C1 segment of cervical spinal cord (tissue), 14 donors: ENCODE data around the gene PAN3.
"Not testable (repeated sequence)": the region's sequence is repeated elsewhere in the genome, so short reads cannot be mapped to it uniquely, and the experiment has no call there.

ENCODE experiments used
- DNase-seq, 14 donors: peaks; one replicate each; lab custom pipeline; 2025; lab: John Stamatoyannopoulos, UW

The PAN3 gene

GRCh38 chr13:28131646-28132045 is 6.7 kb upstream of the PAN3 start:
- no peak for DNase-seq

DNA sequence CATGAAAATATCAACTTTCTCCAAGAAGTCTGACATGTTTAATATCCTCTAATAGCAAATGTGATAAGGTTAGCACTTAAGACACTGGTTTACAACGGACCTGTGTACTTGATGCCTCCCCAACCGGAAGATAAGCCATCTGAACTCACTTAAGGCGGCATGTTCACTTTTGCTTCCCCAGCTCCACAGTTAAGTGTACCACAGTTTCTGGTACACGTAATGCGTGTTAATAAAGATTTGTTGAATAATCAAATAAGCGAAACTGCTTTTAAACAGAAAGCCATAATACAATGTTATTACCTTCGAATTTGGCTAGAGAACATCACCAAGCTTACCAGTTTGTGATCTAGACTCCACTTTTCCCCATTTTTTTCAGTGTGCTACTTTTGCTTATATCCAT is 1.4 kb upstream of the PAN3 start:
- DNase-seq = peak in 1 of 14 donors; percentile 41

DNA sequence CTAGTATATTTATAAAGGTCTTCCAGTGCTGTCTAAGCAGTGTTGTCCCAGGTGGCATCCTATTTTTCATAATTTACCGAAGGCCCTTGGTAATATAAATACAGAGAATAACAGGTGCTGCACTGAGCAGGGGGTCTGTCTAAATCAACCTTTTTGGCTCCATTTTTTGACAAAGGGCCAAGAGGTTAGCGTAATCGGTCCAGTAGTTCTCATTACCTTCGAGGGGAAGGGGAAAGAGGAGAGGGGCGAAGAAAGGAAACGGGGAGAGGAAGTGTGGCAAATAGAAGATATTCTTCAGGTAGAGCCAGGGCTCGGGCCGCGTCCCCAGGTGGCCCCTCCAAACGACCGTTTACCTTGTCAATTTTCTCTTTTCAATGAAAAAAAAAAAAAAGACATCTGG is 749 bp upstream of the PAN3 start:
- DNase-seq = peak in 3 of 14 donors; percentile 45 to 91 (median 63)

GRCh38 chr13:28138756-28139470 is 568 bp downstream of the PAN3 start:
- peak in 13 of 14 donors; percentile 24 to 85 (median 73) for DNase-seq

- no peak for DNase-seq
Observed at GRCh38 chr13:28140433-28141125, 2.2 kb downstream of the PAN3 start.

DNA sequence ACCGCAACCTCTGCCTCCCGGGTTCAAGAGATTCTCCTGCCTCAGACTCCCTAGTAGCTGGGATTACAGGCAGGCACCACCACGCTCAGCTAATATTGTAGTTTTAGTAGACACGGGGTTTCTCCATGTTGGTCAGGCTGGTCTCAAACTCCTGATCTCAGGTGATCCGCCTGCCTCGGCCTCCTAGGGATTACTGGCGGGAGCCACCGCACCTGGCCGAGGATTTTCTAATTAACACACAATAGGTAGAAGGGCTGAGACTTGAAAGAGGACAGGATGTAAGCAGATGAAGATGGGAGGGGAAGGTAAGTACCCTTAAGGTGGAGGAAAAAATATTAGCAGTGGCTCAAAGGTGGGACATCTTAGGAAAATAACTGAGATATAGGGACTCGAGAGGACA is 3.2 kb downstream of the PAN3 start:
- not testable (repeated sequence) for DNase-seq

- no peak for DNase-seq
Observed at GRCh38 chr13:28145049-28145448, 6.7 kb downstream of the PAN3 start.

DNA sequence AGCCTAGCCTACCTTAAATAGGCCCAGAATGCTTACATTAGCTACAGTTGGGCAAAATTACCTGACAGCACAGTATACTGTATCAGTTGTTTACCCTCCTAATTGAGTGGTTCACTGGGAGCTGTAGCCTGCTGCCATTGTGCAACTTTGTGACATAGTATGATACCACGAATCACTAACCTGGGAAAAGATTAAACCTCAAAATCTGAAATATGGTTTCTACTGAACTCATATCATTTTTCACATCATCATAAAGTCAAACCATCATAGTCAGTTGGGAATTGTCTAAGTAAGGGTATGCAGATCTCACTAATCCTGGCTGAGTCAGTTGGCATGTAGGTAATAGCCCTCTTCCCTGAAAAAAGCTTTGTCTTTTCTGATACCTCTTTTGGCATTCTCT is 9.2 kb downstream of the PAN3 start:
- no peak for DNase-seq

DNA sequence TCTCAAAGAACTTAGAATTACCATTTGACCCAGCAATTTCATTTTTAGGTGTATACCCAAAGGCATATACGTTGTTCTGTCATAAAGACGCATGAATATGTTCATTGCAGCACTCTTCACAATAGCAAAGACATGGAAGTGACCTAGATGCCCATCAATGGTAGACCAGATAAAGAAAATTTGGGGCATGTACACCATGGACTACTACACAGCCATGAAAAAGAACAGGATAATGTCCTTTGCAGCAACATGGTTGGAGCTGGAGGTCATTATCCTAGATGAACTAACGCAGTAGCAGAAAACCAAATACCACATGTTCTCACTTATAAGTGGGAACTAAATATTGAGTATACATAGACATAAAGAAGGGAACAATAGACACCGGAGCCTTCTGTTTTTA is 20.7 kb downstream of the PAN3 start:
- no peak for DNase-seq

DNA sequence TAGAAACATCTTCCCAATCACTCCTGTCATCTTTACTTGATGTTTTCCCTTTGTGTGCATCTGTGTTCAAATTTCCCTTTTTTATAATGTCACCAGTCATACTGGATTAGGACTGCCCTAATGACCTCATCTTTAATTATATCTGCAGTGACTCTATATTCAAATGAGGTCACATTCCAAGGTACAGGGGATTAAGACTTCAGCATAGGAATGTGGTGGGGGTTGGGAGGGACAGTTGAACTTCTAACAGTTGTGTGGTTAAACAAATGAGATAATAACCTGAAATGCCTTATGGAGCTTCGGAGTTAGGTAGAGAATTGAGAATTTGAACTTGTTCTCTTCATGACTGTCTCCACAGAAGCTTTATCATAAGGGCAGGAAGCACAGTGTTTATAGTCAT is 23.0 kb downstream of the PAN3 start:
- DNase-seq = no peak

GRCh38 chr13:28163587-28163986 is 25.2 kb downstream of the PAN3 start:
- DNase-seq = no peak

DNA sequence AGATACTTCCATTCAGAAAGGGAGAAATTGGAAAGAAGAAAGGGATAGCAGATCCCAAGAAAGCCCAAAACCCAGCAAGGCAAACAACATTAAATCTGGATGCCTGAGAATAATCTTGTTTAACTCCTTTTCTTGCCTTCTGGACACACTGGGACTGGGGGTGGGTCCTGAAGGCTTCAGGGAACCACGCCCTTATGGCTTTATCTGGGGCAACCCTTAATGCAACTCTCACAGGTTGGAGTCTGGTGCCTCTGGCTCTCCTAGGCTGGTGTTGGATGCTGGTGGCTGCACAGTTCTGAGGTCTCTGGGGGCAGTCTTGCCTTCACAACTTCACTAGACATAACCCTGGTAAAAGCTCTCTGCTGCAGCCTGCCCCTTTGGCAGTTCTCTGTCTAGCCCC is 27.9 kb downstream of the PAN3 start:
- DNase-seq = no peak

DNA sequence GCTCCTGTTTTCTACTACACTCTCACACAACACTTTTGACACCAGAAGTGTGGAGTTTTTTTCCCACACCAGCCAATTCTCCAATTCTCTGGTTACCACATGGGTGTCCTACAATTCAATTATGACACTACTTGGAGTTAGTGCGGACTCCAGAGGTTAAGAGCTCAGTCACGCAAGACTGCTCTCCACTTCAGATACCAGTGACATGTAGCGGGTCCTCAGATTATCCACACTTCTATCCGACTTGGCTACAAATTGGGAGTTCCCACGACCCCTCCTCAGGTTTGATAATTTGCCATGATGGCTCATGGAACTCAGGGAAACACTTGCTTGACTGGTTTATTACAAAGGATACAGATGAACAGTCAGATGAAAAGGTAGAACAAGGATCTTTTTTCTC is 32.9 kb downstream of the PAN3 start:
- no peak for DNase-seq

- no peak for DNase-seq
Observed at GRCh38 chr13:28172947-28173346, 34.6 kb downstream of the PAN3 start.

GRCh38 chr13:28173793-28174192 is 35.4 kb downstream of the PAN3 start:
- no peak for DNase-seq

GRCh38 chr13:28177327-28177726 is 39.0 kb downstream of the PAN3 start:
- DNase-seq = no peak

DNA sequence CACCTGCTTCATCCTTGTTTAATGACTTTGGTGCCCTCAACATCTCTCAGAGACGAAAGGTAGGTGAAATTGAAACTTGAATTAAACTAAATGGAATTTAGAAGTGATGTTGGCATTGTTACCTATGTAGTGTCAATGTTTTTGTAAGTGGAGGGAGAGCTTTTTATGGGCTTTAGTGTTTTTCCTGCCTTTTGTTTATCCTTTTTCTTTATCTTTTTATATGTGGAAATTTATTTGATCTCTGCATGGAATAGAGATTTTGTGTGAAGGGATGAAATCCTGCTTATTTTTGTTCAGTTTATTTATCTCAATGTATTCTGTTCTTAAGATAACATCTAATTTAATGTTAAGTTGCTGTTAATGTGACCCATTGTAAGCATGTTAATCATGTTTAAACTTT is 39.5 kb downstream of the PAN3 start:
- no peak for DNase-seq

DNA sequence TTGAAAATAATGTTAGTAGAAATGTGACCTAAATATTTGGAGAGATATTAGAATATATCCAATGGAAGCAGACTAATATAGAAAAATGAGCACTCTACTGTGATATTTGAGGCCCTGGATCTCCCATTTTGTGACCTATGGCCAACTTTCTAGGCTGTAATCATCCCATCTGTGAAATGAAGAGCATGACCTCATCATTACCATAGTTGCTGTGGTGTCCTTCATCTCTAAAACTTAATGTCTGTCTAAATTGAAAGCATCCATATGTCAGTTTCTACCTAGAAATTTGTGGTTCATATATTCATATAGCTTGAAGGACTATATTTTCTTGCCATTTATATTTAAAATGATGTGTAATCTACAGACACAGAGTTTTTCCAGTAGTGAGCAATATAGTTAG is 41.6 kb downstream of the PAN3 start:
- DNase-seq = no peak

- DNase-seq = no peak
Observed at GRCh38 chr13:28181413-28181812, 43.1 kb downstream of the PAN3 start.

GRCh38 chr13:28185256-28185655 is 46.9 kb downstream of the PAN3 start:
- DNase-seq = no peak

GRCh38 chr13:28199089-28199488 is 60.7 kb downstream of the PAN3 start:
- DNase-seq = no peak

GRCh38 chr13:28204043-28204442 is 65.7 kb downstream of the PAN3 start:
- no peak for DNase-seq

- DNase-seq = no peak
Observed at GRCh38 chr13:28204690-28205443, 66.5 kb downstream of the PAN3 start.
